Measurements from ENCODE around the gene HPSE2.

DNA sequence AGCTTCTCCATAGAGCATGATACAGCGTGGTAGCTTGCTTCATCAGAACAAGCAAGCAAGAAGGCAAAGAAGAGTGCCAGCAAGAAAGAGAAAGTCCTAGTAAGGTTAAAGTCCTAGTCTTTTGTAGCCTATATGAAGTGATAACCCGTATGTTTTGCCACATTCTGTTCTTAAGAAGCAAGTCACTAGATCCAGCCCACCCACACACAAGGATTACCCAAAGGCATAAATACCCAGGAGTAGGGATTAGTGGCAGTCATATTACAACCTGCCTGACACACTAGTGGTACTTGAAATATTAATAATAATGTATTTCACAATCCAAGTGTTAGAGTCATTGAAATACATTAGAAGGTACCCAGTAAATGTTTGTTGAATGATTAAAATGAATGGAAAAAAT, 285.5 kb downstream of the HPSE2 start:
- TF ChIP-seq POLR2A (IDR thresholded peaks at IDR 0.05; ENCODE audit: control extremely low read depth in 1 of 2, low read depth in 2 of 2, low read length in 2 of 2) = no peak
- no peak for TF ChIP-seq MAFK (IDR thresholded peaks at IDR 0.05; ENCODE audit: low read depth, low read length)
- TF ChIP-seq, protein P1, sequence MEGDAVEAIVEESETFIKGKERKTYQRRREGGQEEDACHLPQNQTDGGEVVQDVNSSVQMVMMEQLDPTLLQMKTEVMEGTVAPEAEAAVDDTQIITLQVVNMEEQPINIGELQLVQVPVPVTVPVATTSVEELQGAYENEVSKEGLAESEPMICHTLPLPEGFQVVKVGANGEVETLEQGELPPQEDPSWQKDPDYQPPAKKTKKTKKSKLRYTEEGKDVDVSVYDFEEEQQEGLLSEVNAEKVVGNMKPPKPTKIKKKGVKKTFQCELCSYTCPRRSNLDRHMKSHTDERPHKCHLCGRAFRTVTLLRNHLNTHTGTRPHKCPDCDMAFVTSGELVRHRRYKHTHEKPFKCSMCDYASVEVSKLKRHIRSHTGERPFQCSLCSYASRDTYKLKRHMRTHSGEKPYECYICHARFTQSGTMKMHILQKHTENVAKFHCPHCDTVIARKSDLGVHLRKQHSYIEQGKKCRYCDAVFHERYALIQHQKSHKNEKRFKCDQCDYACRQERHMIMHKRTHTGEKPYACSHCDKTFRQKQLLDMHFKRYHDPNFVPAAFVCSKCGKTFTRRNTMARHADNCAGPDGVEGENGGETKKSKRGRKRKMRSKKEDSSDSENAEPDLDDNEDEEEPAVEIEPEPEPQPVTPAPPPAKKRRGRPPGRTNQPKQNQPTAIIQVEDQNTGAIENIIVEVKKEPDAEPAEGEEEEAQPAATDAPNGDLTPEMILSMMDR (IDR thresholded peaks at IDR 0.05; ENCODE audit: control extremely low read depth in 1 of 3, insufficient read depth in 1 of 3, low read depth in 1 of 3, low read length in 3 of 3) = no peak

Measured in H1 (cell line).